Testis (tissue), 2 donors: Measurements from ENCODE around the gene BTG1.

Experiments
- POLR2A ChIP-seq: fragments of 450-650 bp; IDR thresholded peaks from one replicate; pipeline ENCODE4 v1.6.1; 2017; ENCODE audit warnings: antibody characterized with exemption, mild to moderate bottlenecking, moderate library complexity
- TF ChIP-seq, protein P1 (sequence below), 3 experiments: fragments of 450-650 bp in 2 of 3; fragments of 200-600 bp in 1 of 3; sonication (generic) in 1 of 3; IDR thresholded peaks; one replicate each; pipeline ENCODE4 v1.5.1; 2016 to 2019; ENCODE audit warnings: antibody characterized with exemption in 3 of 3, mild to moderate bottlenecking in 2 of 3, moderate library complexity in 1 of 3

DNA sequence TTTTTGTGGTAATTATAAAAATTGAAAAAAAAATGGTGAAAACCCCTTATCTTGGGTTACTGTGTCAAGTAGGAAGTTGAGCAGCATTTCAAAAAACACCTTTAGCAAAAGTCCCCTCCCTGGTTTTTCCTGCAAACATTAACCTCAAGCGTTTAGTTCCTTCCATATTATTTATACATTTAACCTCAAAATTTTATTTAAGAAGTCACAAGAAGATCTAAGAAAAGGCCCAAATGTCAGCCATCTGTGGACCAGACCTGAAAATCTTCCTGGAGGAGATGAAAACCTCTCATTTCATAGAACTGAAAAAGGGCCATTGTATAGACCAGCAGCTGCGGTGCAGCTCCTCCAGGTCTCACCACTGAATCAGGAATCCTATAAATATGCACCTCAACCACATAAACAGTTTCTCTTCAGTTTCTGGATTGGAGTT lies 40.4 kb upstream of the BTG1 start:
- TF ChIP-seq, protein P1, sequence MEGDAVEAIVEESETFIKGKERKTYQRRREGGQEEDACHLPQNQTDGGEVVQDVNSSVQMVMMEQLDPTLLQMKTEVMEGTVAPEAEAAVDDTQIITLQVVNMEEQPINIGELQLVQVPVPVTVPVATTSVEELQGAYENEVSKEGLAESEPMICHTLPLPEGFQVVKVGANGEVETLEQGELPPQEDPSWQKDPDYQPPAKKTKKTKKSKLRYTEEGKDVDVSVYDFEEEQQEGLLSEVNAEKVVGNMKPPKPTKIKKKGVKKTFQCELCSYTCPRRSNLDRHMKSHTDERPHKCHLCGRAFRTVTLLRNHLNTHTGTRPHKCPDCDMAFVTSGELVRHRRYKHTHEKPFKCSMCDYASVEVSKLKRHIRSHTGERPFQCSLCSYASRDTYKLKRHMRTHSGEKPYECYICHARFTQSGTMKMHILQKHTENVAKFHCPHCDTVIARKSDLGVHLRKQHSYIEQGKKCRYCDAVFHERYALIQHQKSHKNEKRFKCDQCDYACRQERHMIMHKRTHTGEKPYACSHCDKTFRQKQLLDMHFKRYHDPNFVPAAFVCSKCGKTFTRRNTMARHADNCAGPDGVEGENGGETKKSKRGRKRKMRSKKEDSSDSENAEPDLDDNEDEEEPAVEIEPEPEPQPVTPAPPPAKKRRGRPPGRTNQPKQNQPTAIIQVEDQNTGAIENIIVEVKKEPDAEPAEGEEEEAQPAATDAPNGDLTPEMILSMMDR (IDR thresholded peaks at IDR 0.05) = no peak
- TF ChIP-seq POLR2A = no peak
